ENCODE results near the gene FAR2. TPM values are rescaled to one million over a fixed set of nuclear protein-coding genes. Genes with fewer than 3 reads are reported as not detected.

The FAR2 gene
- total RNA-seq, 5 donors from 2014 or later (not counting 1 experiment from before 2014, with no cell fraction given), result 2.2 to 6.8 (median 4.9) TPM

- Histone ChIP-seq H3K36me3 (ENCODE audit: control insufficient read depth in 2 of 2, extremely low read depth in 1 of 2, insufficient read depth in 1 of 2, low read length in 1 of 2) (no peaks in the 10 kb centered on the region), H3K4me3 (ENCODE audit: control insufficient read depth in 1 of 2, extremely low read depth in 1 of 2, low read length in 1 of 2) (no peak overlapping the region), H3K27ac (ENCODE audit: low read length) (no peak overlapping the region), H3K4me1 (ENCODE audit: control insufficient read depth in 1 of 2, extremely low read depth in 1 of 2, insufficient read depth in 2 of 2, low read length in 2 of 2) (no peaks in the 10 kb centered on the region), H3K9me3 (no peaks in the 10 kb centered on the region), H3K27me3 (replicated peaks in 1 of 2; ENCODE audit: control insufficient read depth in 2 of 2, extremely low read depth in 1 of 2, insufficient read depth in 2 of 2, low read length in 1 of 2) (no peaks in the 10 kb centered on the region)
- H3K27ac Mint-ChIP-seq, result no peak overlapping the region
- no peak overlapping the region for H3K4me3 Mint-ChIP-seq
- 100% methylated on average over 3 of the region's 4 CpGs for WGBS (ENCODE audit: insufficient coverage)
- no peaks in the 10 kb centered on the region for H3K4me1 Mint-ChIP-seq
- peaks cover 17% of the 10 kb centered on the region for H3K36me3 Mint-ChIP-seq
- POLR2A ChIA-PET, result interaction anchor here in 1 of 2 donors (0.6 kb wide), 1 partner anchor 18 kb away, joined by 3 read pairs; no protein-coding TSS in a partner anchor
- H3K9me3 Mint-ChIP-seq, result no peaks in the 10 kb centered on the region
- no peak for DNase-seq
- CTCF ChIA-PET, result interaction anchor here in 1 of 2 donors (0.6 to 1.1 kb wide), 2 partner anchors 11 to 823 kb away, joined by 3 to 5 read pairs; no protein-coding TSS in a partner anchor
- ATAC-seq (replicated peaks in 1 of 4), result no peak
- no peaks in the 10 kb centered on the region for H3K27me3 Mint-ChIP-seq
Measured at GRCh38 chr12:29310899-29311298, 161.8 kb downstream of the FAR2 start.

GRCh38 chr12:29314416-29314815, 165.3 kb downstream of the FAR2 start:
- WGBS (ENCODE audit: insufficient coverage), result no CpG with 5 or more reads among the region's 2 CpGs
- Histone ChIP-seq H3K9me3 (no peaks in the 10 kb centered on the region), H3K36me3 (ENCODE audit: control insufficient read depth in 2 of 2, extremely low read depth in 1 of 2, insufficient read depth in 1 of 2, low read length in 1 of 2) (no peaks in the 10 kb centered on the region), H3K27ac (ENCODE audit: low read length) (no peak overlapping the region), H3K4me3 (ENCODE audit: control insufficient read depth in 1 of 2, extremely low read depth in 1 of 2, low read length in 1 of 2) (no peak overlapping the region), H3K4me1 (ENCODE audit: control insufficient read depth in 1 of 2, extremely low read depth in 1 of 2, insufficient read depth in 2 of 2, low read length in 2 of 2) (no peaks in the 10 kb centered on the region), H3K27me3 (replicated peaks in 1 of 2; ENCODE audit: control insufficient read depth in 2 of 2, extremely low read depth in 1 of 2, insufficient read depth in 2 of 2, low read length in 1 of 2) (no peaks in the 10 kb centered on the region)
- Mint-ChIP-seq H3K27ac (no peak overlapping the region), H3K36me3 (peaks cover 14% of the 10 kb centered on the region), H3K9me3 (no peaks in the 10 kb centered on the region), H3K27me3 (no peaks in the 10 kb centered on the region), H3K4me1 (peaks cover 8 to 11% (median 10%) of the 10 kb centered on the region in 3 donors), H3K4me3 (no peak overlapping the region)
- CTCF ChIA-PET, result interaction anchor here (0.5 to 1.8 kb wide), 11 partner anchors 14 to 1994 kb away, joined by 3 to 7 read pairs (median 3); no protein-coding TSS in a partner anchor
- no peak for ATAC-seq (replicated peaks in 1 of 4)
- no peak for DNase-seq
- POLR2A ChIA-PET, result interaction anchor here in 1 of 2 donors (0.6 kb wide), 2 partner anchors 53 to 169 kb away, joined by 4 to 7 read pairs; no protein-coding TSS in a partner anchor

- POLR2A ChIA-PET, result no interaction called here
- H3K27ac Mint-ChIP-seq, result no peak overlapping the region
- no peaks in the 10 kb centered on the region for H3K36me3 ChIP-seq (ENCODE audit: control insufficient read depth in 2 of 2, extremely low read depth in 1 of 2, insufficient read depth in 1 of 2, low read length in 1 of 2)
Measured at GRCh38 chr12:29316752-29317151, 167.7 kb downstream of the FAR2 start.

GRCh38 chr12:29317556-29318363, 168.7 kb downstream of the FAR2 start:
- no peak overlapping the region for H3K27ac ChIP-seq (ENCODE audit: low read length)
- Mint-ChIP-seq H3K4me1 (peaks cover 8 to 11% (median 10%) of the 10 kb centered on the region in 3 donors), H3K27me3 (no peaks in the 10 kb centered on the region), H3K9me3 (no peaks in the 10 kb centered on the region), H3K4me3 (no peak overlapping the region), H3K36me3 (peaks cover 20% of the 10 kb centered on the region), H3K27ac (peak overlapping the region in 1 of 2 donors; percentile 47)
- H3K27me3 ChIP-seq (replicated peaks in 1 of 2; ENCODE audit: control insufficient read depth in 2 of 2, extremely low read depth in 1 of 2, insufficient read depth in 2 of 2, low read length in 1 of 2), result no peaks in the 10 kb centered on the region
- no peaks in the 10 kb centered on the region for H3K9me3 ChIP-seq
- 0% methylated on average over 2 of the region's 8 CpGs for WGBS (ENCODE audit: insufficient coverage)
- ChIA-PET POLR2A (interaction anchor here (0.6 to 1.0 kb wide), 3 partner anchors 10 to 985 kb away, joined by 3 read pairs; no protein-coding TSS in a partner anchor), CTCF (interaction anchor here (0.6 to 3.4 kb wide), 20 partner anchors 10 to 1993 kb away, joined by 3 to 42 read pairs (median 4); no protein-coding TSS in a partner anchor)
- ATAC-seq (replicated peaks in 1 of 4), result peak; percentile 96 to 100 (median 98)
- H3K4me3 ChIP-seq (ENCODE audit: control insufficient read depth in 1 of 2, extremely low read depth in 1 of 2, low read length in 1 of 2), result no peak overlapping the region
- no peaks in the 10 kb centered on the region for H3K4me1 ChIP-seq (ENCODE audit: control insufficient read depth in 1 of 2, extremely low read depth in 1 of 2, insufficient read depth in 2 of 2, low read length in 2 of 2)
- H3K36me3 ChIP-seq (ENCODE audit: control insufficient read depth in 2 of 2, extremely low read depth in 1 of 2, insufficient read depth in 1 of 2, low read length in 1 of 2), result peaks cover 0 to 4% of the 10 kb centered on the region in 2 donors
- peak in 32 of 35 experiments; percentile 8 to 76 (median 29) for DNase-seq

More at GRCh38 chr12:29316752-29317151, 167.7 kb downstream of the FAR2 start:
- WGBS (ENCODE audit: insufficient coverage), result 89% methylated on average over 3 of the region's 4 CpGs
- Mint-ChIP-seq H3K27me3 (no peaks in the 10 kb centered on the region), H3K36me3 (peaks cover 12% of the 10 kb centered on the region), H3K9me3 (no peaks in the 10 kb centered on the region), H3K4me3 (no peak overlapping the region), H3K4me1 (peaks cover 8 to 11% (median 10%) of the 10 kb centered on the region in 3 donors)
- CTCF ChIA-PET, result interaction anchor here (0.6 to 3.4 kb wide), 11 partner anchors 9 to 1992 kb away, joined by 3 to 42 read pairs (median 7); no protein-coding TSS in a partner anchor
- ATAC-seq (replicated peaks in 1 of 4) (no peak), DNase-seq (no peak)
- Histone ChIP-seq H3K4me3 (ENCODE audit: control insufficient read depth in 1 of 2, extremely low read depth in 1 of 2, low read length in 1 of 2) (no peak overlapping the region), H3K27ac (ENCODE audit: low read length) (no peak overlapping the region), H3K9me3 (no peaks in the 10 kb centered on the region), H3K4me1 (ENCODE audit: control insufficient read depth in 1 of 2, extremely low read depth in 1 of 2, insufficient read depth in 2 of 2, low read length in 2 of 2) (no peaks in the 10 kb centered on the region), H3K27me3 (replicated peaks in 1 of 2; ENCODE audit: control insufficient read depth in 2 of 2, extremely low read depth in 1 of 2, insufficient read depth in 2 of 2, low read length in 1 of 2) (no peaks in the 10 kb centered on the region)

- peaks cover 35% of the 10 kb centered on the region for H3K36me3 Mint-ChIP-seq
- no peaks in the 10 kb centered on the region for H3K27me3 Mint-ChIP-seq
- CTCF ChIA-PET, result interaction anchor here (0.6 to 1.4 kb wide), 4 partner anchors 10 to 443 kb away, joined by 3 to 5 read pairs (median 3); no protein-coding TSS in a partner anchor
- no peak overlapping the region for H3K4me3 ChIP-seq (ENCODE audit: control insufficient read depth in 1 of 2, extremely low read depth in 1 of 2, low read length in 1 of 2)
- H3K36me3 ChIP-seq (ENCODE audit: control insufficient read depth in 2 of 2, extremely low read depth in 1 of 2, insufficient read depth in 1 of 2, low read length in 1 of 2), result peaks cover 0 to 4% of the 10 kb centered on the region in 2 donors
- no CpG with 5 or more reads among the region's 2 CpGs for WGBS (ENCODE audit: insufficient coverage)
- POLR2A ChIA-PET, result interaction anchor here in 1 of 2 donors (0.6 kb wide), 1 partner anchor 1432 kb away, joined by 3 read pairs; no protein-coding TSS in a partner anchor
- H3K27ac ChIP-seq (ENCODE audit: low read length), result no peak overlapping the region
- no peak overlapping the region for H3K4me3 Mint-ChIP-seq
- H3K27me3 ChIP-seq (replicated peaks in 1 of 2; ENCODE audit: control insufficient read depth in 2 of 2, extremely low read depth in 1 of 2, insufficient read depth in 2 of 2, low read length in 1 of 2), result no peaks in the 10 kb centered on the region
- ATAC-seq (replicated peaks in 1 of 4) (no peak), DNase-seq (no peak)
- no peaks in the 10 kb centered on the region for H3K9me3 ChIP-seq
- no peak overlapping the region for H3K27ac Mint-ChIP-seq
- H3K9me3 Mint-ChIP-seq, result no peaks in the 10 kb centered on the region
- H3K4me1 Mint-ChIP-seq, result peaks cover 8 to 18% (median 11%) of the 10 kb centered on the region in 3 donors
- no peaks in the 10 kb centered on the region for H3K4me1 ChIP-seq (ENCODE audit: control insufficient read depth in 1 of 2, extremely low read depth in 1 of 2, insufficient read depth in 2 of 2, low read length in 2 of 2)
Measured at GRCh38 chr12:29320295-29321085, 171.4 kb downstream of the FAR2 start.

GRCh38 chr12:29322157-29322556, 173.1 kb downstream of the FAR2 start:
- Mint-ChIP-seq H3K27ac (no peak overlapping the region), H3K27me3 (no peaks in the 10 kb centered on the region), H3K9me3 (no peaks in the 10 kb centered on the region), H3K36me3 (peaks cover 41% of the 10 kb centered on the region), H3K4me1 (peaks cover 8 to 20% (median 10%) of the 10 kb centered on the region in 3 donors), H3K4me3 (no peak overlapping the region)
- POLR2A ChIA-PET, result no interaction called here
- no peaks in the 10 kb centered on the region for H3K4me1 ChIP-seq (ENCODE audit: control insufficient read depth in 1 of 2, extremely low read depth in 1 of 2, insufficient read depth in 2 of 2, low read length in 2 of 2)
- no peak for ATAC-seq (replicated peaks in 1 of 4)
- no peaks in the 10 kb centered on the region for H3K9me3 ChIP-seq
- DNase-seq, result no peak
- H3K27me3 ChIP-seq (replicated peaks in 1 of 2; ENCODE audit: control insufficient read depth in 2 of 2, extremely low read depth in 1 of 2, insufficient read depth in 2 of 2, low read length in 1 of 2), result no peaks in the 10 kb centered on the region
- 93% methylated on average over 2 of the region's 3 CpGs for WGBS (ENCODE audit: insufficient coverage)
- no peak overlapping the region for H3K4me3 ChIP-seq (ENCODE audit: control insufficient read depth in 1 of 2, extremely low read depth in 1 of 2, low read length in 1 of 2)
- CTCF ChIA-PET, result interaction anchor here (0.5 to 1.4 kb wide), 4 partner anchors 11 to 1588 kb away, joined by 3 to 5 read pairs (median 3); no protein-coding TSS in a partner anchor
- no peak overlapping the region for H3K27ac ChIP-seq (ENCODE audit: low read length)
- H3K36me3 ChIP-seq (ENCODE audit: control insufficient read depth in 2 of 2, extremely low read depth in 1 of 2, insufficient read depth in 1 of 2, low read length in 1 of 2), result peaks cover 0 to 4% of the 10 kb centered on the region in 2 donors

All from T-cell (primary cell).